Transverse colon (tissue), 3 donors: ENCODE results near the gene STOML3.

Experiments used
- CTCF ChIP-seq, 5 experiments: fragments of 200-600 bp in 3 of 5; fragments of 450-650 bp in 2 of 5; sonication (generic) in 3 of 5; IDR thresholded peaks; 1 replicate in 2 of 5; 2 replicates in 3 of 5; pipeline ENCODE4 v1.5.1; 2016 to 2017; ENCODE audit warnings: antibody characterized with exemption in 5 of 5, inconsistent platforms in 3 of 5, mild to moderate bottlenecking in 2 of 5, moderate library complexity in 1 of 5
- EP300 ChIP-seq: sonication (generic); formaldehyde crosslinking; IDR thresholded peaks from one replicate; pipeline ENCODE4 v1.6.1; 2017; ENCODE audit warnings: antibody characterized with exemption, low read depth

DNA sequence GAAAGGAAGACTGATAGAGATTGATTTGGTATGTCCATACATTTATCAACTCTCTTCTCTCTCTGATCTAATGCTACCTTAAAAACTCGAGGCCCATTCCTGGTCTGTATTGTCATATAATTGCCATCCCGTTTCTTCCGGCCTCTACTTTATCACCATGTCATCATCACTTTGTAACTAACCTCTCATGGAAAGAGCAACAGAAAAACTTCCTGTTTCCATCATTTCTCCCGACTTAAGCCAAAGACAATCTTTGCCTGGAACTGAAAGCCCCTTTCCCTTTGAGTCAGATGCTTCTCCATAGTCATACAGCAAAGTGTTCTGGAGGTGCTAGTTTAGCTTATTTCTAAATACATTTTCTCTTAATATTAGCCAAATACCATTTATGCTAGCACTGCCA, 2.8 kb upstream of the STOML3 start:
- no peak for TF ChIP-seq CTCF (IDR thresholded peaks at IDR 0.05)
- no peak for TF ChIP-seq EP300
